Gastrocnemius medialis (tissue), 4 donors: ENCODE data around the gene PPY. TPM values are rescaled to one million over a fixed set of nuclear protein-coding genes. Genes with fewer than 3 reads are reported as not detected.

Source experiments
- ATAC-seq, 2 donors: fragments of 150-250 bp; one replicate each; pipeline ENCODE4 v1.9.1; 2016
- DNase-seq, 2 donors: peaks; one replicate each; pipeline ENCODE4 v3.0.0-alpha.2; 2019
- H3K27ac ChIP-seq, 4 donors: fragments of 200-600 bp; sonication (generic); 1 replicate in 1 of 4; 2 replicates in 3 of 4; pipeline ENCODE4 v1.5.1; 2016 to 2018; ENCODE audit warnings: mild to moderate bottlenecking in 2 of 4, moderate library complexity in 1 of 4
- H3K27me3 ChIP-seq, 3 donors: fragments of 200-600 bp; sonication (generic) in 2 of 3; 1 replicate in 1 of 3; 2 replicates in 2 of 3; pipeline versions ENCODE4 v1.5.1 to v1.6.0; 2016 to 2019; ENCODE audit warnings: mild to moderate bottlenecking in 1 of 3, moderate library complexity in 1 of 3
- H3K36me3 ChIP-seq, 2 donors: fragments of 200-600 bp; sonication (generic) in 1 of 2; one replicate each; pipeline ENCODE4 v1.5.1; 2017 to 2018
- H3K4me1 ChIP-seq, 2 donors: fragments of 200-600 bp; sonication (generic) in 1 of 2; one replicate each; pipeline ENCODE4 v1.5.1; 2016 to 2017; ENCODE audit warnings: mild to moderate bottlenecking in 2 of 2
- H3K4me3 ChIP-seq, 4 donors: fragments of 200-600 bp; sonication (generic) in 3 of 4; 1 replicate in 1 of 4; 2 replicates in 3 of 4; pipeline ENCODE4 v1.5.1; 2016 to 2019; ENCODE audit warnings: mild to moderate bottlenecking in 2 of 4
- H3K9me3 ChIP-seq, 3 donors: fragments of 200-600 bp; sonication (generic) in 2 of 3; 1 replicate in 1 of 3; 2 replicates in 2 of 3; pipeline ENCODE4 v1.5.1; 2016 to 2019
- POLR2A ChIP-seq, 2 donors: fragments of 450-650 bp; IDR thresholded peaks; one replicate each; pipeline ENCODE4 v1.6.1; 2017; ENCODE audit warnings: antibody characterized with exemption in 2 of 2, mild to moderate bottlenecking in 2 of 2, moderate library complexity in 2 of 2
- in situ Hi-C, 4 donors: fragments of 200-750 bp; cut with MboI; loops; one replicate each; pipeline versions ENCODE4 v1.15.0 to v1.8.0; 2017; ENCODE audit warnings: low sequenced_read_pairs in 4 of 4
- intact Hi-C: fragments of 100-400 bp; cut with DNase I; formaldehyde crosslinking; loops from one replicate; pipeline ENCODE4 v1.15.1; 2023; ENCODE audit warnings: low total_unique reads
- total RNA-seq, 4 donors: library from RNA; depleted of rRNA; stranded (reverse); fragments of >200 nt; gene quantifications; one replicate each; pipeline versions ENCODE4 v1.1.0 to v1.2.3, GENCODE V29; 2016
- TF ChIP-seq, protein P1 (sequence below), 5 experiments: fragments of 450-650 bp in 3 of 5; fragments of 200-600 bp in 2 of 5; sonication (generic) in 2 of 5; IDR thresholded peaks in 4 of 5; conservative IDR thresholded peaks in 1 of 5; 1 replicate in 4 of 5; 2 replicates in 1 of 5; pipeline ENCODE4 v1.5.1; 2016 to 2019; ENCODE audit warnings: antibody characterized with exemption in 5 of 5, mild to moderate bottlenecking in 3 of 5, moderate library complexity in 3 of 5

The PPY gene
- total RNA-seq, 4 donors from 2014 or later = not detected

DNA sequence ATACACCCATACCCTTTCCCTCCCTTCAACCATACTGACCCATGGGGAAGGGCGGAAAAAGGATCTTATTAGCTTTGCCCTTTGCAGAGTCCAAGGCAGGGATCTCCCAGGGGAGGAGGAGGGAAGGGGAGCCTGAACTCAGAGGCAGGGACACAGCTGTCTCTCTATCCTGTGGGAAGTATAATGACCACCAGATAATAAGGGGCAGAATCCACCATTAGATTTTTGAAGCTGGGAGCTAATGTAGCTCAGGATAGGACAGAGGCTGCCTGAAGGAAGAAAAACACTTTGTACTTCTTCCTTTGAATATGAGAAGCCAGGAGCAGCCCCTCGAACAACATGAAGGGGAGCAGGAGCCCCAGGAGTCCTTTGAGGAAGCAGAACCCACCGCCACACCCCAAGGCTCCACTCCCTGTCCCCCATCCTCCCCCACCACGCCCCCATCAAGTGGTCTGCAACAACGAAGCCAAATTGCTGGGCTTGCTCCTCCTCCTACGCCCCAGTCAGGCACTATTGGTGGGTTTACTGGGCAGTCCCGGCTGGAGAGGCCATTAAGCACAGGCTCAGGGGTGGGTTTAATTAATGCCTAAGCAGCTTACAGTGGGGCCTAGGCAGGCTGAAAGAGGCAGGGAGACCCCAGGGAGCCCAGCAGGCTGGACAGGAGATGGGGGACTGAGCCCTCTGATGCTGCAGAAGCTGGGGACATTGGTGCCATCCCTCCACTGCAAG is 40.3 kb downstream of the PPY start:
- H3K27me3 ChIP-seq = peaks cover 30 to 39% (median 38%) of the 10 kb centered on the region in 3 donors
- no peak for TF ChIP-seq POLR2A (IDR thresholded peaks at IDR 0.05)
- TF ChIP-seq, protein P1, sequence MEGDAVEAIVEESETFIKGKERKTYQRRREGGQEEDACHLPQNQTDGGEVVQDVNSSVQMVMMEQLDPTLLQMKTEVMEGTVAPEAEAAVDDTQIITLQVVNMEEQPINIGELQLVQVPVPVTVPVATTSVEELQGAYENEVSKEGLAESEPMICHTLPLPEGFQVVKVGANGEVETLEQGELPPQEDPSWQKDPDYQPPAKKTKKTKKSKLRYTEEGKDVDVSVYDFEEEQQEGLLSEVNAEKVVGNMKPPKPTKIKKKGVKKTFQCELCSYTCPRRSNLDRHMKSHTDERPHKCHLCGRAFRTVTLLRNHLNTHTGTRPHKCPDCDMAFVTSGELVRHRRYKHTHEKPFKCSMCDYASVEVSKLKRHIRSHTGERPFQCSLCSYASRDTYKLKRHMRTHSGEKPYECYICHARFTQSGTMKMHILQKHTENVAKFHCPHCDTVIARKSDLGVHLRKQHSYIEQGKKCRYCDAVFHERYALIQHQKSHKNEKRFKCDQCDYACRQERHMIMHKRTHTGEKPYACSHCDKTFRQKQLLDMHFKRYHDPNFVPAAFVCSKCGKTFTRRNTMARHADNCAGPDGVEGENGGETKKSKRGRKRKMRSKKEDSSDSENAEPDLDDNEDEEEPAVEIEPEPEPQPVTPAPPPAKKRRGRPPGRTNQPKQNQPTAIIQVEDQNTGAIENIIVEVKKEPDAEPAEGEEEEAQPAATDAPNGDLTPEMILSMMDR (IDR thresholded peaks at IDR 0.05 in 4 of 5, conservative IDR thresholded peaks at IDR 0.05 in 1 of 5) = no peak
- intact Hi-C loops = no loop called here
- no peaks in the 10 kb centered on the region for H3K9me3 ChIP-seq
- H3K4me3 ChIP-seq = no peak overlapping the region
- H3K36me3 ChIP-seq = no peaks in the 10 kb centered on the region
- peaks cover 10 to 31% of the 10 kb centered on the region in 2 donors for H3K4me1 ChIP-seq
- no peak for ATAC-seq
- no peak for DNase-seq
- in situ Hi-C loops = loop anchor here in 1 of 4 donors (25.0 kb wide), 1 partner anchor 260 kb away; the partner anchor contains the start of gene ASB16
- no peak overlapping the region for H3K27ac ChIP-seq

DNA sequence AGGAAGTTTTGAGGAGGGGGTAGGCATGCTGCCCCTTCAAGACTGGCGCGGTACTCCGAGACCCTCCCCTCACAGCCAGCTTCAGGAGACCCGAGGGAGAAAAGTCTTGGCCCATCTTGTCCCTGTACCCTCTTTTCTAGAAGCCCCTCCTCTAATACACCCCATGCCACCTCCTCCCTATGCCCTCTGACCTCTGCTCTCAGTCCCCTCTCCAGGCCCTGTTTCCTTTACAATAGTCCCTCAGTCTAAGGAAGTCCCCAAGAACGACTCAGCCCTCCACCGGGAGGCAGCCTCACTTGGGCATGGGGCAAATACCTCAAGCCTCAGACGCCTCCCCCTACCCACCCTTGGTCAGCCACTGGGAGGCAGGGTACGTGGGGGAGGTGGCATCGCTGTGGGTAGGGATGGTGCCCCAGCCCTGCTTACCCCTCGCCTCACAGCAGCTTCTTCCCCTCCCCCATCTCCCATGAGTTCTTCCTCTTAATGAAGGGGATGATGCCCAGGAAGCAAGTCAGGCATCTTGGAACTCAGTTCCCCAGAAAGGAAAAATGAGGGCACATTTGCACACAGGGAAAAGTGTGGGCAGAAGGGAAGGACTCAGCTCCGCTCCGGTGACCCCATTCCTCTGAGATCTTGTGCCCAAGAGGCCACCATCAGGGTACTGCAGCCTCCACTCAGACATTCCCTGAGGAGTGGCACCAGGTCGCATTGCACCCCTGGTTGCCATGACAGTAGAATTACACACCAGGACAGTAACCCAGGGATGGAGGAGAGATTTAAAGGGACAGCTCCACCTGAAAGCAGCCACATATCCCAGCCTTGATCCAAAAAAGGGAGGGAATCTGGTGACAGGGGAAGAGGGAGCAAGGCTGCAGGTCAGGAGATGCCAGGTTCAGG is 41.2 kb downstream of the PPY start:
- intact Hi-C loops (no loop called here), in situ Hi-C loops (loop anchor here in 1 of 4 donors (25.0 kb wide), 1 partner anchor 261 kb away; the partner anchor contains the start of gene ASB16)
- peaks cover 10 to 22% of the 10 kb centered on the region in 2 donors for H3K4me1 ChIP-seq
- peaks cover 25 to 30% (median 29%) of the 10 kb centered on the region in 3 donors for H3K27me3 ChIP-seq
- ATAC-seq = peak in 1 of 2 donors; percentile 11
- no peak overlapping the region for H3K27ac ChIP-seq
- no peaks in the 10 kb centered on the region for H3K36me3 ChIP-seq
- H3K9me3 ChIP-seq = no peaks in the 10 kb centered on the region
- no peak for DNase-seq
- peak overlapping the region; percentile 38 to 66 (median 57) for H3K4me3 ChIP-seq
- TF ChIP-seq, protein P1 (IDR thresholded peaks at IDR 0.05 in 4 of 5, conservative IDR thresholded peaks at IDR 0.05 in 1 of 5) = no peak
- no peak for TF ChIP-seq POLR2A (IDR thresholded peaks at IDR 0.05)

DNA sequence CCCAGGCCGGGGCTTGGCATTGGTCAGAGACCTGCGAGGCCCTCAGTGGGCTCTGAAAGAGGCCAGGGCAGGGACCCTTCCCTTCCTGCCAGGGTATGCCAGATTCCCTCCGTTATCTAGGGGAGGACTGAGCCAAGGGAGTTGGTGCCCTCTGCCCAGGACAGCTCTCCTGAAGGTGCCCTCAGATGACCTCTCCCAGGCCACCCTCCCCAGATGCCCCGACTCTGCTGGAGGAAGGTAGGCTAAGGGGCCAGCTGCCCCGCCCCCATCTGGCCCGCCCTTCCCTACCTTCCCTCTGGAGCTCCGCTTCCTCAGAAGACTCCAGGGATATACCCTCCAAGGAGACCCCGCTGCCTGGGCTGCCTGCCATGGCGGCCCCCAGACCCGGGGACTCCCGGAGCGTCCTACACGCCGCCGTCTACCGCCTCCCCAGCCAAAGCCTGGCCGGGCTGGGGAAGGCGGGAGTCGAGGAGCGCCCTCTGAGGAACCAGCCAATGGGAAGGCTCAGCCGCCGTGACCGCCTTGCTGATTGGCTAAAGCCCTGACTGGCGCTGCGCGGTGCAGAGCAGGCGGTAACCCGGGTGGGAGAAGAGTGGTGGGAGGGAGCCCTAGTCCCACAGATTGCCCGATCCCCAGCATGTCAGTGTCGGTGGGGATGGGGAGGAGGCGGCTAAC is 42.0 kb downstream of the PPY start:
- Histone ChIP-seq H3K4me3 (peak overlapping the region; percentile 38 to 66 (median 57)), H3K27ac (no peak overlapping the region), H3K27me3 (peaks cover 18 to 22% (median 21%) of the 10 kb centered on the region in 3 donors), H3K36me3 (no peaks in the 10 kb centered on the region), H3K9me3 (no peaks in the 10 kb centered on the region), H3K4me1 (peaks cover 3 to 14% of the 10 kb centered on the region in 2 donors)
- ATAC-seq (peak; percentile 92 to 94), DNase-seq (peak; percentile 66 to 67)
- intact Hi-C loops = no loop called here
- no peak for TF ChIP-seq POLR2A (IDR thresholded peaks at IDR 0.05)
- TF ChIP-seq, protein P1 (IDR thresholded peaks at IDR 0.05 in 4 of 5, conservative IDR thresholded peaks at IDR 0.05 in 1 of 5) = no peak
- in situ Hi-C loops = loop anchor here in 1 of 4 donors (25.0 kb wide), 1 partner anchor 262 kb away; the partner anchor contains the start of gene ASB16

DNA sequence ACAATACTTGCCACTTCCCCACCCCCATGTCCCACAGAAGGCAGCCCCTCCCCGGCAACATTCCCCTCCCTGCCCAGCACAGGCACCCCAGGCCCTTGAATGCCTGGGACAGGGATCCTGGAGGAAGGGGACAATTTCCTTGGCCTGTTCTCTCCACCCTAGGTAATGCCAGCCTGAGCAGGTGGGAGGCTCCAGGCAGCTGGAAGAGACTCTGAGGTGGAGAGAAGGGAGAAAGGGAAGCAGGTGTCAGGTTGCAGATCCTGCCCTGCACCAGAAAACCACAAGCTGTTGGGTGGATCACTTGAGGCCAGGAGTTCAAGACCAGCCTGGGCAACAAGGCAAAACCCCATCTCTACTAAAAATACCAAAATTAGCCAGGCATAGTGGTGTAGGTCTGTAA is 43.8 kb downstream of the PPY start:
- ATAC-seq = no peak
- in situ Hi-C loops (no loop called here), intact Hi-C loops (no loop called here)
- Histone ChIP-seq H3K27ac (no peak overlapping the region), H3K36me3 (no peaks in the 10 kb centered on the region), H3K27me3 (peaks cover 2 to 7% (median 3%) of the 10 kb centered on the region in 3 donors), H3K9me3 (no peaks in the 10 kb centered on the region), H3K4me3 (no peak overlapping the region), H3K4me1 (peaks cover 3 to 11% of the 10 kb centered on the region in 2 donors)
- TF ChIP-seq POLR2A (IDR thresholded peaks at IDR 0.05) = no peak
- TF ChIP-seq, protein P1 (IDR thresholded peaks at IDR 0.05 in 4 of 5, conservative IDR thresholded peaks at IDR 0.05 in 1 of 5) = no peak
- no peak for DNase-seq
